GM23338 (cell line): Measurements from ENCODE around the gene DIPK1A. TPM values are rescaled to one million over a fixed set of nuclear protein-coding genes. Genes with fewer than 3 reads are reported as not detected.

ENCODE experiments used
- ATAC-seq: fragments of 200-7000 bp; cut with Tn5 transposase; 3 replicates; pipeline ENCODE4 v1.9.1; 2020
- DNase-seq: peaks from one replicate; pipeline ENCODE4 v3.0.0-alpha.2; 2015; ENCODE audit warnings: low spot score
- H2AFZ ChIP-seq: fragments of 200-600 bp; sonication (generic); 2 replicates; pipeline ENCODE4 v1.8.0; 2016; ENCODE audit warnings: antibody characterized with exemption, mild to moderate bottlenecking, moderate library complexity
- H3F3A ChIP-seq: fragments of 200-600 bp; sonication (generic); replicated peaks from 2 replicates; pipeline ENCODE4 v1.8.0; 2017; ENCODE audit warnings: antibody characterized with exemption, mixed run types, low read depth
- H3K27ac ChIP-seq: fragments of 200-600 bp; sonication (generic); 2 replicates; pipeline ENCODE4 v1.6.1; 2016; ENCODE audit warnings: low read depth
- H3K27me3 ChIP-seq: fragments of 200-600 bp; sonication (generic); 2 replicates; pipeline ENCODE4 v1.8.0; 2016; ENCODE audit warnings: mild to moderate bottlenecking, mixed run types, moderate library complexity; ENCODE audit not compliant: insufficient read depth
- H3K36me3 ChIP-seq: fragments of 200-600 bp; sonication (generic); 2 replicates; pipeline ENCODE4 v1.8.0; 2016; ENCODE audit warnings: mild to moderate bottlenecking; ENCODE audit not compliant: insufficient read depth
- H3K4me1 ChIP-seq: fragments of 200-600 bp; sonication (generic); 2 replicates; pipeline ENCODE4 v1.8.0; 2016; ENCODE audit warnings: mild to moderate bottlenecking, moderate library complexity; ENCODE audit not compliant: insufficient read depth
- H3K4me2 ChIP-seq: fragments of 200-600 bp; sonication (generic); 2 replicates; pipeline ENCODE4 v1.7.1; 2017; ENCODE audit warnings: mixed run types
- H3K4me3 ChIP-seq: fragments of 200-600 bp; sonication (generic); 2 replicates; pipeline ENCODE4 v1.6.1; 2016; ENCODE audit warnings: mixed run types
- H3K79me2 ChIP-seq: fragments of 200-600 bp; sonication (generic); replicated peaks from 2 replicates; pipeline ENCODE4 v1.8.0; 2017; ENCODE audit warnings: mild to moderate bottlenecking; ENCODE audit not compliant: insufficient read depth
- H3K9me2 ChIP-seq: fragments of 200-600 bp; sonication (generic); 2 replicates; pipeline ENCODE4 v1.8.0; 2017; ENCODE audit not compliant: insufficient read depth
- H4K20me1 ChIP-seq: fragments of 200-600 bp; sonication (generic); replicated peaks from 2 replicates; pipeline ENCODE4 v1.8.0; 2017; ENCODE audit warnings: mild to moderate bottlenecking; ENCODE audit not compliant: insufficient read depth
- H3K27ac Mint-ChIP-seq: 2 replicates; pipeline ENCODE4 v1.8.0; 2020; ENCODE audit warnings: inconsistent platforms, mild to moderate bottlenecking, moderate library complexity, mixed read lengths
- H3K27me3 Mint-ChIP-seq: 3 replicates; pipeline ENCODE4 v1.8.0; 2022; ENCODE audit warnings: low read depth, mild to moderate bottlenecking, moderate library complexity, mixed read lengths, inconsistent platforms; ENCODE audit not compliant: insufficient read depth, poor library complexity
- H3K36me3 Mint-ChIP-seq: 3 replicates; pipeline ENCODE4 v1.8.0; 2021; ENCODE audit warnings: low read depth, mild to moderate bottlenecking, inconsistent platforms, moderate library complexity, mixed read lengths
- H3K4me1 Mint-ChIP-seq: 3 replicates; pipeline ENCODE4 v1.8.0; 2020; ENCODE audit warnings: mild to moderate bottlenecking, inconsistent platforms, mixed read lengths
- H3K4me3 Mint-ChIP-seq: 3 replicates; pipeline ENCODE4 v1.8.0; 2021; ENCODE audit warnings: moderate library complexity, mild to moderate bottlenecking, inconsistent platforms, mixed read lengths
- H3K9me3 Mint-ChIP-seq: 3 replicates; pipeline ENCODE4 v1.8.0; 2020; ENCODE audit warnings: moderate library complexity, mild to moderate bottlenecking, inconsistent platforms, mixed read lengths
- POLR2AphosphoS5 ChIP-seq: IDR thresholded peaks from 2 replicates; pipeline ENCODE4 v1.6.1; 2016; ENCODE audit warnings: antibody characterized with exemption, low read depth
- STAT1 ChIP-seq: IDR thresholded peaks from one replicate; pipeline ENCODE4 v1.6.1; 2016; ENCODE audit warnings: antibody characterized with exemption; ENCODE audit not compliant: unreplicated experiment
- ZNF114 ChIP-seq: fragments of 250-450 bp; sonication (Bioruptor Pico); IDR thresholded peaks from 2 replicates; pipeline ENCODE4 v1.5.0; 2020; ENCODE audit warnings: mild to moderate bottlenecking, moderate library complexity
- ZNF331 ChIP-seq: fragments of 250-450 bp; sonication (Bioruptor Pico); IDR thresholded peaks from 2 replicates; pipeline ENCODE4 v1.5.0; 2020; ENCODE audit warnings: low read depth, mild to moderate bottlenecking, moderate library complexity
- polyA plus RNA-seq: library from polyadenylated mRNA; unstranded; fragments of >200 nt; fragmentation: Nextera tagmentation; extraction: Ambion mirVana; gene quantifications from 2 replicates; pipeline ENCODE4 v1.2.1, GENCODE V29; 2016
- total RNA-seq: library from RNA; depleted of rRNA; stranded (reverse); fragments of >200 nt; shearing (Covaris generic); gene quantifications from 2 replicates; pipeline ENCODE4 v1.2.3, GENCODE V29; 2014
- TF ChIP-seq, protein P1 (sequence below): IDR thresholded peaks from 2 replicates; pipeline ENCODE4 v1.6.1; 2016; ENCODE audit warnings: antibody characterized with exemption
- TF ChIP-seq, protein P2 (sequence below): fragments of 250-450 bp; sonication (Bioruptor Pico); IDR thresholded peaks from 2 replicates; pipeline ENCODE4 v1.5.0; 2020; ENCODE audit warnings: mild to moderate bottlenecking, moderate library complexity

Gene DIPK1A
- total and polyA plus RNA-seq, 2 experiments from 2014 or later, result 4.8 to 6.1 TPM

DNA sequence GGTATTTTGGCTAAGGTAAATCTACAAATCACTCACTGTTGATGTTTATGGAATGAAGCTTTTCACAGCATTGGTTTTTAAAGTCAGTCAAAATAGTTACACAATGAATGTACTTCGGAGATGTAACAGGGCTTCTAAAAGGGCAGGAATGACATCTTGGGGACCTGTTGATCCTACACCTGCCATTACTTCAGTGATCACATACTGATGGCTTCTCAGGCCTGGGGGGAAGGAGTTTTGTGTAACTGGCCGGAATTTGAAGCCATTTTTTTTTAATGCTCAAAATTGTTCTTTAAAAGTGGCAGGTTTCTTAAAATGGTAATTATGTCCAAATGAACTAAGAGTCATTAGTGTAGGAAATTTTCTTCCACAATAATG lies 118.2 kb downstream of the DIPK1A start (continued):
- TF ChIP-seq, protein P1, sequence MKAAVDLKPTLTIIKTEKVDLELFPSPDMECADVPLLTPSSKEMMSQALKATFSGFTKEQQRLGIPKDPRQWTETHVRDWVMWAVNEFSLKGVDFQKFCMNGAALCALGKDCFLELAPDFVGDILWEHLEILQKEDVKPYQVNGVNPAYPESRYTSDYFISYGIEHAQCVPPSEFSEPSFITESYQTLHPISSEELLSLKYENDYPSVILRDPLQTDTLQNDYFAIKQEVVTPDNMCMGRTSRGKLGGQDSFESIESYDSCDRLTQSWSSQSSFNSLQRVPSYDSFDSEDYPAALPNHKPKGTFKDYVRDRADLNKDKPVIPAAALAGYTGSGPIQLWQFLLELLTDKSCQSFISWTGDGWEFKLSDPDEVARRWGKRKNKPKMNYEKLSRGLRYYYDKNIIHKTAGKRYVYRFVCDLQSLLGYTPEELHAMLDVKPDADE, result no peak
- no peak for TF ChIP-seq STAT1
- TF ChIP-seq POLR2AphosphoS5, result no peak; the same call in 1 of the 2 replicates
- no peak for TF ChIP-seq ZNF331 (CRISPR knock-in tag)
- TF ChIP-seq ZNF114 (CRISPR knock-in tag), result no peak

GRCh38 chr1:92842082-92843045 lies 118.9 kb downstream of the DIPK1A start:
- H3K79me2 ChIP-seq, result peaks cover 31% of the 10 kb centered on the region
- H3K4me1 ChIP-seq, result no peaks in the 10 kb centered on the region
- TF ChIP-seq POLR2AphosphoS5, result peak; percentile 52
- TF ChIP-seq, protein P2, sequence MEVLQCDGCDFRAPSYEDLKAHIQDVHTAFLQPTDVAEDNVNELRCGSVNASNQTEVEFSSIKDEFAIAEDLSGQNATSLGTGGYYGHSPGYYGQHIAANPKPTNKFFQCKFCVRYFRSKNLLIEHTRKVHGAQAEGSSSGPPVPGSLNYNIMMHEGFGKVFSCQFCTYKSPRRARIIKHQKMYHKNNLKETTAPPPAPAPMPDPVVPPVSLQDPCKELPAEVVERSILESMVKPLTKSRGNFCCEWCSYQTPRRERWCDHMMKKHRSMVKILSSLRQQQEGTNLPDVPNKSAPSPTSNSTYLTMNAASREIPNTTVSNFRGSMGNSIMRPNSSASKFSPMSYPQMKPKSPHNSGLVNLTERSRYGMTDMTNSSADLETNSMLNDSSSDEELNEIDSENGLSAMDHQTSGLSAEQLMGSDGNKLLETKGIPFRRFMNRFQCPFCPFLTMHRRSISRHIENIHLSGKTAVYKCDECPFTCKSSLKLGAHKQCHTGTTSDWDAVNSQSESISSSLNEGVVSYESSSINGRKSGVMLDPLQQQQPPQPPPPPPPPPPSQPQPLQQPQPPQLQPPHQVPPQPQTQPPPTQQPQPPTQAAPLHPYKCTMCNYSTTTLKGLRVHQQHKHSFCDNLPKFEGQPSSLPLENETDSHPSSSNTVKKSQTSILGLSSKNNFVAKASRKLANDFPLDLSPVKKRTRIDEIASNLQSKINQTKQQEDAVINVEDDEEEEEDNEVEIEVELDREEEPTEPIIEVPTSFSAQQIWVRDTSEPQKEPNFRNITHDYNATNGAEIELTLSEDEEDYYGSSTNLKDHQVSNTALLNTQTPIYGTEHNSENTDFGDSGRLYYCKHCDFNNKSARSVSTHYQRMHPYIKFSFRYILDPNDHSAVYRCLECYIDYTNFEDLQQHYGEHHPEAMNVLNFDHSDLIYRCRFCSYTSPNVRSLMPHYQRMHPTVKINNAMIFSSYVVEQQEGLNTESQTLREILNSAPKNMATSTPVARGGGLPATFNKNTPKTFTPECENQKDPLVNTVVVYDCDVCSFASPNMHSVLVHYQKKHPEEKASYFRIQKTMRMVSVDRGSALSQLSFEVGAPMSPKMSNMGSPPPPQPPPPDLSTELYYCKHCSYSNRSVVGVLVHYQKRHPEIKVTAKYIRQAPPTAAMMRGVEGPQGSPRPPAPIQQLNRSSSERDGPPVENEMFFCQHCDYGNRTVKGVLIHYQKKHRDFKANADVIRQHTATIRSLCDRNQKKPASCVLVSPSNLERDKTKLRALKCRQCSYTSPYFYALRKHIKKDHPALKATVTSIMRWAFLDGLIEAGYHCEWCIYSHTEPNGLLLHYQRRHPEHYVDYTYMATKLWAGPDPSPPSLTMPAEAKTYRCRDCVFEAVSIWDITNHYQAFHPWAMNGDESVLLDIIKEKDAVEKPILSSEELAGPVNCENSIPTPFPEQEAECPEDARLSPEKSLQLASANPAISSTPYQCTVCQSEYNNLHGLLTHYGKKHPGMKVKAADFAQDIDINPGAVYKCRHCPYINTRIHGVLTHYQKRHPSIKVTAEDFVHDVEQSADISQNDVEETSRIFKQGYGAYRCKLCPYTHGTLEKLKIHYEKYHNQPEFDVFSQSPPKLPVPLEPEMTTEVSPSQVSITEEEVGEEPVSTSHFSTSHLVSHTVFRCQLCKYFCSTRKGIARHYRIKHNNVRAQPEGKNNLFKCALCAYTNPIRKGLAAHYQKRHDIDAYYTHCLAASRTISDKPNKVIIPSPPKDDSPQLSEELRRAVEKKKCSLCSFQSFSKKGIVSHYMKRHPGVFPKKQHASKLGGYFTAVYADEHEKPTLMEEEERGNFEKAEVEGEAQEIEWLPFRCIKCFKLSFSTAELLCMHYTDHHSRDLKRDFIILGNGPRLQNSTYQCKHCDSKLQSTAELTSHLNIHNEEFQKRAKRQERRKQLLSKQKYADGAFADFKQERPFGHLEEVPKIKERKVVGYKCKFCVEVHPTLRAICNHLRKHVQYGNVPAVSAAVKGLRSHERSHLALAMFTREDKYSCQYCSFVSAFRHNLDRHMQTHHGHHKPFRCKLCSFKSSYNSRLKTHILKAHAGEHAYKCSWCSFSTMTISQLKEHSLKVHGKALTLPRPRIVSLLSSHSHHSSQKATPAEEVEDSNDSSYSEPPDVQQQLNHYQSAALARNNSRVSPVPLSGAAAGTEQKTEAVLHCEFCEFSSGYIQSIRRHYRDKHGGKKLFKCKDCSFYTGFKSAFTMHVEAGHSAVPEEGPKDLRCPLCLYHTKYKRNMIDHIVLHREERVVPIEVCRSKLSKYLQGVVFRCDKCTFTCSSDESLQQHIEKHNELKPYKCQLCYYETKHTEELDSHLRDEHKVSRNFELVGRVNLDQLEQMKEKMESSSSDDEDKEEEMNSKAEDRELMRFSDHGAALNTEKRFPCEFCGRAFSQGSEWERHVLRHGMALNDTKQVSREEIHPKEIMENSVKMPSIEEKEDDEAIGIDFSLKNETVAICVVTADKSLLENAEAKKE (CRISPR knock-in tag), result no peak
- no peak overlapping the region for H3K4me2 ChIP-seq
- peak overlapping the region; percentile 40 for H3K27ac ChIP-seq
- no peaks in the 10 kb centered on the region for H3K9me3 Mint-ChIP-seq
- no peaks in the 10 kb centered on the region for H3K9me2 ChIP-seq
- ATAC-seq, result no peak
- H4K20me1 ChIP-seq, result peaks cover 46% of the 10 kb centered on the region
- H3K36me3 Mint-ChIP-seq, result peaks cover 70% of the 10 kb centered on the region
- no peak overlapping the region for H2AFZ ChIP-seq
- H3K4me1 Mint-ChIP-seq, result peaks cover 2% of the 10 kb centered on the region; the same call in 2 of the 3 replicates
- H3K4me3 ChIP-seq, result no peak overlapping the region
- no peak for DNase-seq
- no peak overlapping the region for H3K4me3 Mint-ChIP-seq
- no peak overlapping the region for H3K27ac Mint-ChIP-seq
- H3K27me3 ChIP-seq, result no peaks in the 10 kb centered on the region
- peaks cover 52% of the 10 kb centered on the region for H3F3A ChIP-seq
- H3K36me3 ChIP-seq, result peaks cover 50% of the 10 kb centered on the region
- no peaks in the 10 kb centered on the region for H3K27me3 Mint-ChIP-seq
